Measurements from ENCODE around the gene MCFD2.

GRCh38 chr2:46862514-46862913 lies 53.1 kb downstream of the MCFD2 start:
- TF ChIP-seq CTCF (IDR thresholded peaks at IDR 0.05; ENCODE audit: insufficient read depth, low read length) (no peak), REST (IDR thresholded peaks at IDR 0.05; ENCODE audit: insufficient replicate concordance, low read depth) (no peak), POLR2AphosphoS5 (IDR thresholded peaks at IDR 0.05; ENCODE audit: low read depth) (no peak), GABPA (IDR thresholded peaks at IDR 0.05; ENCODE audit: low read depth) (no peak), SPI1 (IDR thresholded peaks at IDR 0.05; ENCODE audit: borderline replicate concordance, low read depth) (no peak)

Data from HL-60 (cell line).